GM06990 (cell line): Measurements from ENCODE around the gene FAM107B.

Experiments
- DNase-seq: peaks from one replicate; pipeline ENCODE4 v3.0.0-alpha.2; 2011; ENCODE audit not compliant: insufficient read length; ENCODE audit errors: extremely low read depth
- H3K27me3 ChIP-seq: replicated peaks from 2 replicates; pipeline ENCODE4 v1.6.0; 2011; ENCODE audit warnings: low read length; ENCODE audit not compliant: control insufficient read depth, insufficient read depth
- H3K36me3 ChIP-seq: 2 replicates; pipeline ENCODE4 v1.5.1; 2011; ENCODE audit warnings: low read length; ENCODE audit not compliant: control insufficient read depth, insufficient read depth
- H3K4me3 ChIP-seq: replicated peaks from 2 replicates; pipeline ENCODE4 v1.5.1; 2011; ENCODE audit warnings: low read depth, mild to moderate bottlenecking, control low read depth, low read length
- TF ChIP-seq, protein P1 (sequence below): IDR thresholded peaks from 2 replicates; pipeline ENCODE4 v1.5.1; 2011; ENCODE audit warnings: low read length, control low read depth, mild to moderate bottlenecking, inconsistent platforms; ENCODE audit not compliant: insufficient read depth, poor library complexity, severe bottlenecking

Gene FAM107B

DNA sequence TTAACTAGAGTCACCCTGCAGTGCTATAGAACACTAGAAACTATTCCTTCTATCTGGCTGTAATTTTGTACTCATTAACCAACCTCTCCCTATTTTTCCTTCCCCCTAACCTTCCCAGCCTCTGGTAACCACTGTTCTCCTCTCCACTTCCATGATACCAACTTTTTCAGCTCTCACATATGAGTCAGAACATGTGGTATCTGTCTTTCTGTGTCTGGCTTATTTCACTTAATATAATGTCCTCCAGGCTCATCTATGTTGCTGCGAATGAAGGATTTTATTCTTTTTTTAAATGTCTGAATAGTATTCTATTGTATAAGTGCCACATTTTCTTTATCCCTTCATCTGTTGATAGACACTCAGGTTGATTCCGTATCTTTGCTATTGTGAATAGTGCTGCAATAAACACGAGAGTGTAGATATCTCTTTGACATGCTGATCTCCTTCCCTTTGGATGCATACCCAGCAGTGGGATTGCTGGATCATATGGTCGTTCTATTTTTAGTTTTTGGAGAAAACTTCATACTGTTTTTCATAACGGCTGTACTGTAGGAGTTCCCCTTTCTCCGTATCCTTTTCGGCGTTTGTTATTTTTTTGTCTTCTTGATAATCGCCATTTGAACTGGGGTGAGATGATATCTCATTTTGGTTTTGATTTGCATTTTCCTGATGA lies 101.4 kb downstream of the FAM107B start:
- no peak for DNase-seq
- TF ChIP-seq, protein P1, sequence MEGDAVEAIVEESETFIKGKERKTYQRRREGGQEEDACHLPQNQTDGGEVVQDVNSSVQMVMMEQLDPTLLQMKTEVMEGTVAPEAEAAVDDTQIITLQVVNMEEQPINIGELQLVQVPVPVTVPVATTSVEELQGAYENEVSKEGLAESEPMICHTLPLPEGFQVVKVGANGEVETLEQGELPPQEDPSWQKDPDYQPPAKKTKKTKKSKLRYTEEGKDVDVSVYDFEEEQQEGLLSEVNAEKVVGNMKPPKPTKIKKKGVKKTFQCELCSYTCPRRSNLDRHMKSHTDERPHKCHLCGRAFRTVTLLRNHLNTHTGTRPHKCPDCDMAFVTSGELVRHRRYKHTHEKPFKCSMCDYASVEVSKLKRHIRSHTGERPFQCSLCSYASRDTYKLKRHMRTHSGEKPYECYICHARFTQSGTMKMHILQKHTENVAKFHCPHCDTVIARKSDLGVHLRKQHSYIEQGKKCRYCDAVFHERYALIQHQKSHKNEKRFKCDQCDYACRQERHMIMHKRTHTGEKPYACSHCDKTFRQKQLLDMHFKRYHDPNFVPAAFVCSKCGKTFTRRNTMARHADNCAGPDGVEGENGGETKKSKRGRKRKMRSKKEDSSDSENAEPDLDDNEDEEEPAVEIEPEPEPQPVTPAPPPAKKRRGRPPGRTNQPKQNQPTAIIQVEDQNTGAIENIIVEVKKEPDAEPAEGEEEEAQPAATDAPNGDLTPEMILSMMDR: no peak
- no peaks in the 10 kb centered on the region for H3K27me3 ChIP-seq
- no peaks in the 10 kb centered on the region for H3K36me3 ChIP-seq
- H3K4me3 ChIP-seq: no peak overlapping the region

DNA sequence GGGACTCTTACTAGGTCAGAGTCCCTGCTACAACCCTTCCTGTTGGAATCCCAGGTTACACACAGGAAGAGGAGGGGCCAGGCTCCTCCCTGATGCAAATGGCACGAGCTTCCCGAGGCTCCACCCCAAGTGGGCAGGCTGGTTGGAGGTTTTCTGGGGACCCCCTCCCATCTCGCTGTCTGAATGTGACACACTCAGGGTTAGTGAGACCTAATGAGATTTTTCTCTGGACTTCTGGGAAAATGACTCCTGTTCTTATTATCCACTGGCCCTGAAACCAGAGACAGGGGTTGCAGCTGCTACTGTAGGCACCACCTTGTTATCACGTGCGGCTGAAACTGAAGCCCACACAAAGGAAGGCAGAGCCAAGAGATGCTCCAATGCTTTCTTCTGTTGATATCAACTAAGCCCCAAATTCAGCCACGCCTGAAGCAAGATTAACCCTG lies 103.3 kb downstream of the FAM107B start:
- H3K36me3 ChIP-seq: no peaks in the 10 kb centered on the region
- DNase-seq: no peak
- TF ChIP-seq, protein P1: no peak
- H3K4me3 ChIP-seq: no peak overlapping the region
- no peaks in the 10 kb centered on the region for H3K27me3 ChIP-seq

DNA sequence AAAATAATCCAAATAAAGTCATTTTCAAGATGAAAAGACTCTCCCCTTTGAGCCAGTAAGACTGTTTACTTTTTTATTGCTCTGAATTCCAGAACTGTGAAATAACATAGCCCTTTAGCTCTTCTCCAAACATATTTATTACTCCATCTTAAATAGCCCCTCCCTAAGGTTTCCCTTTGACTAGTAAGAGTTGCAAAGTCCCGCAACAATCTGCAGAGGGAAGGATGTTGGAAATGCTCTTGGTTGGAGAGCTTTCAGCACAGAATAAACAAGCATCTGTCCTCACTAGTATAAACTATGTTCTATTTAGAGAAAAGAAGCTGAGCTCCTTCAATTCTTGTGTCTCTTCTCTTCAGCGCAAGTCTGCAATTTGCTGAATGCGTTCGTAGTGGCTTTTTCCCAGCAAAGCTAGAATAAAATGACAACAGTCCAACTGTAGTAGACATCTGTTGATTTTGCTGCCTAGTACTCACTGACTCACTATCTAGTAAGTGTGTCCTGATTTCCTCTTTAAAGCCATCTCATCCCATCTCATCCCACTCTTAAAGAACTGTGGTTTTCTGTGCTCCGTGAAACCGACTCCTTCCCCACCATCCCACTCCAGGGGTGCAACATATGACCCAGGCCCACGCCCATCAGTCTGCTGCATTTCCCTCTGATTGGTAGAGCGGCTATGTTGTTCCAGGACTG lies 104.0 kb downstream of the FAM107B start:
- H3K27me3 ChIP-seq: no peaks in the 10 kb centered on the region
- no peak for DNase-seq
- TF ChIP-seq, protein P1: no peak
- no peak overlapping the region for H3K4me3 ChIP-seq
- no peaks in the 10 kb centered on the region for H3K36me3 ChIP-seq

DNA sequence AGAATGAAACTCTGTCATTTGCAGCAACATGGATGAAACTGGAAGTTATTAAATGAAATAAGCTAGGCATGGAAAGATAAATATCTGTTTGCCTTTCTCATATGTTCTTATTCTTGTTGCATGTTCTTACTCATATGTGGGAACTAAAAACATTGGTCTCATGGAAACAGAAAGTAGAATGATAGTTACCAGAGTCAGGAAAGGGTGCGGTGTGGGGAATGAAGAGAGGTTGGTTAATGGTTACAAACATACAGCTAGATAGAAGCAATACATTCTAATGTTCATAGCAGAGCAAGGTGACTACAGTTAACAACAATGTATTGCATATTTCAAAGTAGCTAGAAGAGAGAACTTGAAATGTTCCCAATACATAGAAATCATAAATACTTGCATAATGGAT lies 105.1 kb downstream of the FAM107B start:
- Histone ChIP-seq H3K27me3 (no peaks in the 10 kb centered on the region), H3K4me3 (no peak overlapping the region), H3K36me3 (no peaks in the 10 kb centered on the region)
- DNase-seq: no peak
- TF ChIP-seq, protein P1: no peak

DNA sequence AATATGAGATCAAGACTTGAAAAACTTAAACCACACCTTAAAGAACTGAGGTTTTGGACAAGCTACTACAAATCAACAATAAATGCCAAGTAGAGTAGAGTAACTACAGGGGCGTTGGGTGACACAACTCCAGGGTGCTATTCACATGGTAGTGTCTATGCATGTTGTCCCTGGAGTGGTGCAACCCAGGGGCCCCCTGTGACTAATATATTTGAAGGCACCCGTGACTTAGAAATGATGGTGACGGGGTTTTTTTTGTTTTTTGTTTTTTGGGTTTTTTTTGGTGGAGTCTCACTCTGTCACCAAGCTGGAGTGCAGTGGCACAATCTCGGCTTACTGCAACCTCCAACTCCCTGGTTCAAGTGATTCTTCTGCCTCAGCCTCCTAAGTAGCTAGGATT lies 106.9 kb downstream of the FAM107B start:
- H3K36me3 ChIP-seq: no peaks in the 10 kb centered on the region
- DNase-seq: no peak
- H3K4me3 ChIP-seq: no peak overlapping the region
- no peaks in the 10 kb centered on the region for H3K27me3 ChIP-seq
- TF ChIP-seq, protein P1: no peak
